GM19328 (cell line): ENCODE data around the gene LRRTM1.

Source experiments
- ATAC-seq: cut with Tn5 transposase; IDR thresholded peaks from one replicate; pipeline ENCODE4 v1.9.1; 2021; ENCODE audit warnings: mild to moderate bottlenecking, moderate library complexity; ENCODE audit not compliant: unreplicated experiment

Gene LRRTM1

GRCh38 chr2:80303909-80304837 is at the start of gene LRRTM1:
Gene LRRTM1, minus strand, starts transcription at chr2:80304752. Its CDS starts 933 bp downstream, at chr2:80303819.
- ATAC-seq, result no peak

GRCh38 chr2:80351231-80351630 is 46.7 kb upstream of the LRRTM1 start:
- no peak for ATAC-seq

GRCh38 chr2:80348953-80349352 is 44.4 kb upstream of the LRRTM1 start:
- no peak for ATAC-seq

GRCh38 chr2:80348078-80348477 is 43.5 kb upstream of the LRRTM1 start:
- ATAC-seq, result no peak

- ATAC-seq, result no peak
These were observed 35.5 kb upstream of the LRRTM1 start for GRCh38 chr2:80340022-80340421.

GRCh38 chr2:80338794-80339193 is 34.2 kb upstream of the LRRTM1 start:
- ATAC-seq, result no peak

- ATAC-seq, result no peak
These were observed 30.9 kb upstream of the LRRTM1 start for GRCh38 chr2:80335411-80335810.

- ATAC-seq, result no peak
These were observed 29.3 kb upstream of the LRRTM1 start for GRCh38 chr2:80333886-80334285.

- no peak for ATAC-seq
These were observed 26.2 kb upstream of the LRRTM1 start for GRCh38 chr2:80330527-80331450.

- no peak for ATAC-seq
These were observed 24.9 kb upstream of the LRRTM1 start for GRCh38 chr2:80329491-80329890.

GRCh38 chr2:80328159-80328571 is 23.6 kb upstream of the LRRTM1 start:
- no peak for ATAC-seq

- no peak for ATAC-seq
These were observed 22.3 kb upstream of the LRRTM1 start for GRCh38 chr2:80326861-80327260.

GRCh38 chr2:80326214-80326613 is 21.7 kb upstream of the LRRTM1 start:
- no peak for ATAC-seq

- no peak for ATAC-seq
These were observed 20.0 kb upstream of the LRRTM1 start for GRCh38 chr2:80324525-80324924.

- ATAC-seq, result no peak
These were observed 19.1 kb upstream of the LRRTM1 start for GRCh38 chr2:80323610-80324009.

- ATAC-seq, result no peak
These were observed 18.4 kb upstream of the LRRTM1 start for GRCh38 chr2:80322958-80323357.

- no peak for ATAC-seq
These were observed 17.9 kb upstream of the LRRTM1 start for GRCh38 chr2:80322311-80322920.

- ATAC-seq, result no peak
These were observed 7.8 kb upstream of the LRRTM1 start for GRCh38 chr2:80312282-80312839.

- no peak for ATAC-seq
These were observed 6.8 kb upstream of the LRRTM1 start for GRCh38 chr2:80311304-80311703.

- no peak for ATAC-seq
These were observed 1.3 kb downstream of the LRRTM1 start for GRCh38 chr2:80303006-80303908.
